ENCODE data around the gene LYZL2.

Gene LYZL2

GRCh38 chr10:30589441-30589840 lies 40.1 kb downstream of the LYZL2 start:
- DNase-seq = no peak

GRCh38 chr10:30587522-30588031 lies 42.0 kb downstream of the LYZL2 start:
- DNase-seq = no peak

- DNase-seq = no peak
Observed at GRCh38 chr10:30586828-30587227, 42.7 kb downstream of the LYZL2 start.

GRCh38 chr10:30583778-30584415 lies 45.7 kb downstream of the LYZL2 start:
- no peak for DNase-seq

- DNase-seq = no peak
Observed at GRCh38 chr10:30581779-30582380, 47.7 kb downstream of the LYZL2 start.

- DNase-seq = no peak
Observed at GRCh38 chr10:30580676-30581075, 48.9 kb downstream of the LYZL2 start.

GRCh38 chr10:30580241-30580640 lies 49.3 kb downstream of the LYZL2 start:
- no peak for DNase-seq

- DNase-seq = no peak
Observed at GRCh38 chr10:30579574-30579973, 50.0 kb downstream of the LYZL2 start.

- DNase-seq = no peak
Observed at GRCh38 chr10:30577048-30577447, 52.5 kb downstream of the LYZL2 start.

GRCh38 chr10:30576641-30577040 lies 52.9 kb downstream of the LYZL2 start:
- no peak for DNase-seq

- no peak for DNase-seq
Observed at GRCh38 chr10:30574432-30574796, 55.1 kb downstream of the LYZL2 start.

- no peak for DNase-seq
Observed at GRCh38 chr10:30573721-30574431, 55.7 kb downstream of the LYZL2 start.

GRCh38 chr10:30565449-30565848 lies 64.1 kb downstream of the LYZL2 start:
- no peak for DNase-seq

GRCh38 chr10:30562787-30563186 lies 66.8 kb downstream of the LYZL2 start:
- no peak for DNase-seq

Measured in stimulated activated CD4-positive, alpha-beta T cell treated with anti-CD3 and anti-CD28 coated beads, Interleukin-4, amount 100 ng/mL, for 4 hours (primary cell).